Measurements from ENCODE around the gene EVA1C. TPM values are rescaled to one million over a fixed set of nuclear protein-coding genes. Genes with fewer than 3 reads are reported as not detected.
"Not testable (repeated sequence)": the region's sequence is repeated elsewhere in the genome, so short reads cannot be mapped to it uniquely, and the experiment has no call there.

EVA1C gene
- 3.8 and 7.9 TPM in 2 replicates for total RNA-seq (2014; rRNA removed; shearing (Covaris generic))

GRCh38 chr21:32412162-32413014, at the start of gene EVA1C:
Gene EVA1C (plus strand): TSS chr21:32412706. CDS start chr21:32412854, 148 bp downstream.
- no peak for DNase-seq (ENCODE audit: low spot score)

GRCh38 chr21:32364387-32364786, 48.1 kb upstream of the EVA1C start:
- no peak for DNase-seq (ENCODE audit: low spot score)

GRCh38 chr21:32364796-32365195, 47.7 kb upstream of the EVA1C start:
- no peak for DNase-seq (ENCODE audit: low spot score)

GRCh38 chr21:32366191-32366590, 46.3 kb upstream of the EVA1C start:
- no peak for DNase-seq (ENCODE audit: low spot score)

GRCh38 chr21:32367158-32367557, 45.3 kb upstream of the EVA1C start:
- DNase-seq (ENCODE audit: low spot score): no peak

- no peak for DNase-seq (ENCODE audit: low spot score)
These were observed 44.1 kb upstream of the EVA1C start for GRCh38 chr21:32368386-32368785.

- not testable (repeated sequence) for DNase-seq (ENCODE audit: low spot score)
These were observed 43.5 kb upstream of the EVA1C start for GRCh38 chr21:32368961-32369360.

- DNase-seq (ENCODE audit: low spot score): no peak
These were observed 41.3 kb upstream of the EVA1C start for GRCh38 chr21:32370998-32371766.

- DNase-seq (ENCODE audit: low spot score): no peak
These were observed 40.6 kb upstream of the EVA1C start for GRCh38 chr21:32371913-32372314.

GRCh38 chr21:32372755-32373154, 39.8 kb upstream of the EVA1C start:
- DNase-seq (ENCODE audit: low spot score): no peak

- no peak for DNase-seq (ENCODE audit: low spot score)
These were observed 35.0 kb upstream of the EVA1C start for GRCh38 chr21:32377506-32377905.

- no peak for DNase-seq (ENCODE audit: low spot score)
These were observed 34.5 kb upstream of the EVA1C start for GRCh38 chr21:32377991-32378390.

GRCh38 chr21:32378956-32379355, 33.5 kb upstream of the EVA1C start:
- DNase-seq (ENCODE audit: low spot score): no peak

GRCh38 chr21:32380940-32381339, 31.6 kb upstream of the EVA1C start:
- no peak for DNase-seq (ENCODE audit: low spot score)

GRCh38 chr21:32381571-32381970, 30.9 kb upstream of the EVA1C start:
- no peak for DNase-seq (ENCODE audit: low spot score)

GRCh38 chr21:32382108-32382644, 30.3 kb upstream of the EVA1C start:
- DNase-seq (ENCODE audit: low spot score): no peak

GRCh38 chr21:32383812-32384211, 28.7 kb upstream of the EVA1C start:
- no peak for DNase-seq (ENCODE audit: low spot score)

GRCh38 chr21:32386195-32386870, 26.2 kb upstream of the EVA1C start:
- DNase-seq (ENCODE audit: low spot score): no peak

GRCh38 chr21:32387151-32387550, 25.4 kb upstream of the EVA1C start:
- DNase-seq (ENCODE audit: low spot score): no peak

GRCh38 chr21:32388306-32388705, 24.2 kb upstream of the EVA1C start:
- no peak for DNase-seq (ENCODE audit: low spot score)

GRCh38 chr21:32389337-32390015, 23.0 kb upstream of the EVA1C start:
- DNase-seq (ENCODE audit: low spot score): no peak

All from H4 (cell line).